NCI-H748 (cell line): ENCODE results near the gene METTL24.

Source experiments
- DNase-seq: peaks from one replicate; lab custom pipeline; 2025; ENCODE audit not compliant: unreplicated experiment; lab: John Stamatoyannopoulos, UW

Gene METTL24

GRCh38 chr6:110338820-110339470, 19.2 kb downstream of the METTL24 start:
- DNase-seq, result no peak

- no peak for DNase-seq
Observed at GRCh38 chr6:110337486-110337885, 20.7 kb downstream of the METTL24 start.

- DNase-seq, result no peak
Observed at GRCh38 chr6:110334423-110335180, 23.5 kb downstream of the METTL24 start.

- no peak for DNase-seq
Observed at GRCh38 chr6:110332281-110332680, 25.9 kb downstream of the METTL24 start.

DNA sequence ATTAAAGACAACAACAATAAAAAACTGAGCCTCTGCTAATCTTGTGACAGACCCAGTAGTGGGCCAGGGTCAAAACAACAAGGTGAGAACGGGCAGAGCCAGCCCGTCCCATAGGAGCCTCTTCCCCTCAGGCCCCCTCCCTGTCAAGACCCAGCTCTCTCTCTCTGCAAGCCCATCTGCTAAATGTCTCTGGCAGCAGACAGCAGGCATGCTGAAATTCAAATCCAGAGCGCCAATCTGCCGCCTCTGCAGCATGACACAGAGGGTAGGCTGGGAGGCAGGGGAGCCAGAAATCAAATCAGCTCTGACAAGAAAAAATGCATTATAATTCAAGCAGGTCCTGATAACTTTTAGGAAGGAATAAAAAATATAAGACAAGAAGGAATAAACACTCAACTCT, 26.3 kb downstream of the METTL24 start:
- DNase-seq, result peak; percentile 6

DNA sequence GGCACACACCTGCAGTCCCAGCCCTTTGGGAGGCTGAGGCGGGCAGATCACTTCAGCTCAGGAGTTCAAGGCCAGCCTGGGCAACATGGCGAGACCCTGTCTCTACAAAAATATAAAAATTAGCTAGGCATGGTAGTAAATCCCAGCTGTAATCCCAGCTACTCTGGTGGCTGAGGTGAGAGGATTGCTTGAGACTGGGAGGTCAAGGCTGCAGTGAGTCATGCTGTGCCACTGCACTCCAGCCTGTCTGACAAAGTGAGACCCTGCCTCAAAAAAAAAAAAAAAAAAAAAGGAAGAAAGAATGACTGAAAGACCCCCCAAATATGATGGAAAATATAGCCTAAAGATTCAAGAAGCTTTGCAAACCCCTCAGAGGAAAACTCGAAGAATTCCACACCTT, 26.8 kb downstream of the METTL24 start:
- no peak for DNase-seq

- no peak for DNase-seq
Observed at GRCh38 chr6:110329714-110330436, 28.3 kb downstream of the METTL24 start.

GRCh38 chr6:110329348-110329713, 28.8 kb downstream of the METTL24 start:
- DNase-seq, result no peak

DNA sequence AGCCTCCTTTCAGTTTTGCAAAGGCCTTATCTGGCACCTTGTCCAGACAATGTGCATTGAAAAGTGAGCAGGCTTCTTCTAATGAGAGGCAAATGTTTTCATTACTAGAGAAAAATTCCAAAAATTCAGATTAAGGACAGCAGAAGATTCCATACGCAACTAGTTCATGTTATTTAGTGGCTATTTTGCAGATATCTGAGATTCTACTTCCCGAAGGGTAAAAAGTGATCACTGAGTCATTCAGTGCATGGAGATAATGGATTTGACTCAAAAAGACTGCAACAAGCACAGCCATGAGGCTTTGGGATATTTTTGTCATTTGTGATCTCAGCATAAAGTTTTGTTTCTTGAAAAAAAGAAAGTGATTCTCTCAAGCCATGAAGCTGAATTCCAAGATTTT, 29.9 kb downstream of the METTL24 start:
- no peak for DNase-seq

DNA sequence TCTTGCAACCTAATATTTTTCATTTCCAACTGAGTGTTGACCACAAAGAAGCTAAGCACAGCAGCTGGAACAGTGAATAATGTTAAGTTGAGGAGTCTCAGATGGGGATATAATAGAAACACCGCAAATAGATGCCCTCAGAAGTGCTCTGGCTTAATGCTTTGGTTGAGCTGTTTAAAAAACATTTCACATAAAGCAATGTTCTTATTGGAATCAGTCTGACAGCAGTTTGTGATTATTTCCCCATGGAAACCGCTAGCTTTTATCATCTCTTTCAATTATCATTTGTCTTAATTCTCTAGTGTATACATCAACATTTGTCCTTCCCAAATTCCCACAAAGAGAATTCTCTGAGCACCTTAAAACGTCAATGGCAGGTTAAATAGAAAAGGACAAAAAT, 30.8 kb downstream of the METTL24 start:
- peak; percentile 38 for DNase-seq

DNA sequence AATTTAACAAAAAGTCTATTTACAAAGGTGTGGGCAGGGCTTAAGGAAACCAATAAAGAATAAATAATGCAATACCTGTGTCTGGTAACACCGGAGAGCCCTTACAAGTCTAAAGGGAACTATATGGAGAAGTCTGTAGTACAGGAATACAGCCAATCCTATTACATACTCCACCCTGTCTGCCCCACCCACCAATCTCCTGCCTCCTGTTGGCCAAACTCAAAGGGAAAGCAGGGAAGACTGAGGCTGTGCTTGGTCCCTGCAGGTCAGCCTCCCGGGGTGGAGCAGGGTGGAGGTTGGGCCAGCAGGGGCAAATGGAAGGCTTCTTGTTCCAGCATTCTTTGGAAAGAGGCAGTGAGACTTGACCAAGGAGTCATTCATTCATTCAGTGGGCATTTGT, 31.5 kb downstream of the METTL24 start:
- DNase-seq, result no peak

- no peak for DNase-seq
Observed at GRCh38 chr6:110326057-110326456, 32.1 kb downstream of the METTL24 start.

DNA sequence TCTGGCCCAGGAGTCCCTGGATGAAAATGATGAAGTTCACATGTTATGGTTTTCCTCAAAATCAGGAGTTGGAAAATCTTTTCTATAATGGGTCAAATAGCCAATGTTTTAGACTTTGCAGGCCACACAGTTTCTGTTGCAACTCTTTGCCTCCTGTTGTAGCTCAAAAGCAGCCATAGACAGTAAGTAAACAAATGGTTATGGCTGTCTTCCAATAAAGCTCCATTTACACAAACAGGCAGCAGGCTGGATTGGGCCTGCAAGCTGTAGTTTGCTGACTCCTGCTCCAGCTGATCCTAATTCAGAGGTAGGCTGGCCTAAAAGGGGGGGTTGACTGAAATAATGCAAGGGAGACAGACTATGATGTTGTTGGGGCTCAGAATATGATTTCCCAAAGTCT, 33.0 kb downstream of the METTL24 start:
- DNase-seq, result peak; percentile 60

GRCh38 chr6:110324548-110324947, 33.6 kb downstream of the METTL24 start:
- no peak for DNase-seq

- no peak for DNase-seq
Observed at GRCh38 chr6:110323258-110323657, 34.9 kb downstream of the METTL24 start.

DNA sequence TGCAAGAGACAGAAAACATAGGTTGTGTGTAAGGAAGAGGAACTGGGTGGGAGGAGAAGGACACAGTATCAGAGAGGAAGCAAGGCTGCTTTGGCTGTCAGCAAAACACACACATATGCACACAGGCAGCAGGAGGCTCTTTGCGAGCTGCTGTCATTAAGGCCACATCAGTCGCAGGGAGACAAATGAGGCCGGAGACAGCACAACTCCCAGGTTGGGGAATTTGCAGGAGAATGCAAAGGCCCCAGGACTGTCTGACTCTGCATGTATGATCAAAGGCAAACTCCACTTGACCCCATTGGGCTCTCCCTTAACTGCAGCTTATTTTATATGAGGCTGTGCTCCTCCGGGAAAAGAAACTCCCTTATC, 35.3 kb downstream of the METTL24 start:
- no peak for DNase-seq

- no peak for DNase-seq
Observed at GRCh38 chr6:110322151-110322873, 35.8 kb downstream of the METTL24 start.

GRCh38 chr6:110320307-110320706, 37.8 kb downstream of the METTL24 start:
- DNase-seq, result no peak

GRCh38 chr6:110319843-110320242, 38.3 kb downstream of the METTL24 start:
- peak; percentile 61 for DNase-seq

DNA sequence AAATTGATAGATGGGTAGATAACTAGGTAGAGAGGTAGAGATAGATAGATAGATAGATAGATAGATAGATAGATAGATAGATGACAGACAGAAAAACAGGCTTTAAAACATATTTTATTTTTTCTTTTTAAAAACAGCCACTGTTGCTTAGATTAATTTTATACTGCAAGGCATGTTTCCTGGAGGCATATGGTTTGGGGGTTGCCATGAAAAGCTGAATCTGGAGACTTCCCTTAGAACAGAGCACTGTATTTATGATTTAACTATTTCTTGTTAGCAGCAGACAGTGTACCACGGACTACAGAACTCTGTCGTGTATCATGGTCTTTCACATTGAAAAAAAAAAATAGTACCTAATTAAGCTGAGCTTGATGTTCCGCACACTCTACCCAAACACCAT, 38.8 kb downstream of the METTL24 start:
- no peak for DNase-seq

DNA sequence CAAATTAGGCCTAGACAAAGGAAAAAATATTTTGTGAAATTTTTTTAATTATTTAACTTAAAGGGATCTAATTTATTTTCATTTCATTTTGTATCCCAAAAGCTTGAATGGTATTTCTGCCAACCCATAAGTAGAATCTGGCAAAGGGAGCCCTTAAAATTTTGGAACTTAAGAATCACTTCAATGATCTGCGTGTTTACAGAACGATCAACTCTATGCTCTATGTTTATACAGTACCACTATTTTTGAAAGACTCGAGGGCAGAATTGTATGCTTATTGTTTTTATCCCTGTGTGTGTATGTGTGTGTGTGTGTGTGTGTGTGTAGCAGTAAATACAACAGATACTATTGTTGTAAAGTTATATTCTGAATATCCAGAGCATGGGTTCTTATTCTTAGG, 39.2 kb downstream of the METTL24 start:
- DNase-seq, result no peak

DNA sequence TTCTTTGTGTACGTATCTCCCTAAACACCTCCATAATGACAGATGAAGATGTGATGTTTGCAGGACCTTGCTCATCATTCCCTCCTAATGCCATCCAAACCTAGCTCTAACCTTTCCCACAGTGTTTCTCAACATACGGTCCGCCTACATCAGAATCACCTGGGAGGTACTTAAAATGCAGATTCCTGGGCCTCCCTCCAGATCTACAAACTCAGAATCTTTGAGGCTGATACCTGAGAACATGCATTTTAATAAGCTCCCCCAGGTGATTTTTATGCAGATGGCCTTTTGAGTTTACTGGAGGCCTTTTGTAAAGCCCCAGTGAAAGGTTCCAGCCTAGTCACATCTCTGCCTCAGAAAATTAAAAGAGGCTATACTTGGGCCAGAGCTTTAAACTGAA, 40.5 kb downstream of the METTL24 start:
- no peak for DNase-seq
